ENCODE data around the gene KAZN.

Gene KAZN

DNA sequence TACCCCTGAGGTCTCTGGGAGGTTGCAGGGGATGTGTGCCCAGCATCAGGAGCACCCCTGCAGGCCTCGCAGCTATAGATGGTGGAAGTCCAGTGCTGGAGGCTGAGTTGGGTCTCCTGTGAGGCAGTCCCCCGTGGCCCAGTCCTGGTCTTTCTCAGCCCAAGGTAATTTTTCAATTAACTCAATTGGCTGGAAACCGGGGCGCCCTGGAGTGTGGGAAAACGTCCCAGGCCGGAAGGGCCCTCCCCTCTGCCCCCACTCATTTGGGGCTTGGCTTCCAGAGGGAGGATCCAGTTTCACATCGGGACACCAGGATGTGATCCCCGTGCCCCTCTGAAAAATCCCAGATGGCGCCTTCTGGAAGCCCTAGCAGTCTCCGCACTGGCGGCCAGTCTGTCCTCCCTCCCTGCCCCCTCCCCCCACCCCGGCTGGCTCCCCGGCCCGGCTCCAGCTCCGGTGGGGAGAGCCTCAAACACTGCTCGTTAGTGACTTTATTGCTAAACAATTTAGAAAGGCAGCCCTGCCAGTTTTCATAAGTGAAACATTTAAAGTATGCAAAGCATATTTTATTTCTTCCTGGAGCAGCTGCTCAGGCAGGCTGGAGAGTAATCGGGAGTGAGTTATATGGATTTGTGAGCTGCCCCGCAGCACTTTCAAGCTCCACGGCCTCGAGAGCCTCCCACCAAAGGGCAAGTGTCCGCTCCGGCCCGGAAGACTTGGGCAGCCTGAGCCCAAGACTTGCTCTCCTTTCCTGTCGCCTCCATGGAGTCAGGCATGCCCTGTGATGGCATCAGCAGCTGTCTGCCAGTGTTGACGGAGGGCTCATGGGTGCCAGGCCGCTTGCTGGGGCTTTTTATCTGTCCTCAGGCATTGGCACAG is 346.9 kb downstream of the KAZN start:
- DNase-seq = no peak

DNA sequence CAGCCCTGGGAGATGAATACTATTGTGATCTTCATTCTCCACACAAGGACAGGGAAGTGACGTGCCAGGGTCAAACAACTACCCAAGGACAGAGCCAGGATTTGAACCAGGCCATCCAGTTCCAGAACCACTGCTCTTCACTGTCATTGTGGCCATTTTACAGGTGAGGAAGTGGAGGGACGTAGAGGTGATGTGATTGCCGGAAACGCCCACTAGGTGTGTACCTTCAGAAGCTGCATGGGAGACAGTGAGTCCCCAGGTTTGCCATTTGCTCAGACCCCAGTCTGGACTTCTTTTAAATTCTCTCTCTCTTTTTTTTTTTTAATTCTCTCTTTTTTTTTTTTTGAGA is 347.5 kb downstream of the KAZN start:
- no peak for DNase-seq

DNA sequence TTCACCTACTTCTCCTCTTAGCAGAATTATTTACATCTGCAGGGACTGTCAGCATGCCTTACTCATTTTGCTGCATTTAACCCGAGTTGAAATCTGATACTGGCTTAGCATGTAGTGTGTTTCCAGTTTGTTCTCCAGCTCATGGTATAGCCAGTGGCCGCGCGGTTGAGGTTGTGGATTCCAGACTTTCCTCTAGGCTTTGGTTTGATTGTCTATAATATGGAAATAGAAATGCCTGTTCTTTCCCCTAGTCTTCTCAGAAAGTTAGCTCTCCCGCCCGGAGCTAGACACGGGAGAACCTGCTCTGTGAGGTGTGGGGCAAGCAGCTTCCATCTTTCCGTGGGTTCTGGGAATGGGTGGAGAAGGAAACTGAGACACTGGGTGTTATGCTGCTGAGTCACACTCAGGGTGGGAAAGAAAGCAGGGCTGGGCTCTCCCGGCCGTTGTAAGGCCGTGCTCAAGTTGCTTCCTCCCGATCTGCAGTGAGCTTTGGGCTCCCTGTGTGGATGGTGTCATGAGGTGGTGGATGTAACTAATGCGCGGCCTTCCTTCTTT is 348.3 kb downstream of the KAZN start:
- DNase-seq = no peak

DNA sequence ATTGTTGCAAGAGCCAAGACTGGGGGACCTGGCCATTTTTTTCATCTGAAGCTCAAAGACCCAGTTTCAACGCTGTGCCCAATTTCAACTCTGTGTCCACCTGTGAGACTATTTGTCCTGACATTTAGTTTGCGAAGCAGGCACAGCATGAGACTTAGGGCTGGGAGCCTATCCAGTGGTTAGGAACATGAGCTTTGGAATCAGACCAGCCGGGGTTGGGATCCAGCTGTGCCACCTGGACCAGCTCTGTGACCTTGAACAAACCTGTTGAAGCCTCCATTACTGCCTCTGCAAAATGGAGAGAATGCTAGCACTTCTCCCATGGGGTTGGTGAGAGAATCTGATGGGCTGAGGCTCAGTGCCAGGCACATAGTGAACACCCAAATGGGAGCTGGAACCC is 348.9 kb downstream of the KAZN start:
- DNase-seq = no peak

DNA sequence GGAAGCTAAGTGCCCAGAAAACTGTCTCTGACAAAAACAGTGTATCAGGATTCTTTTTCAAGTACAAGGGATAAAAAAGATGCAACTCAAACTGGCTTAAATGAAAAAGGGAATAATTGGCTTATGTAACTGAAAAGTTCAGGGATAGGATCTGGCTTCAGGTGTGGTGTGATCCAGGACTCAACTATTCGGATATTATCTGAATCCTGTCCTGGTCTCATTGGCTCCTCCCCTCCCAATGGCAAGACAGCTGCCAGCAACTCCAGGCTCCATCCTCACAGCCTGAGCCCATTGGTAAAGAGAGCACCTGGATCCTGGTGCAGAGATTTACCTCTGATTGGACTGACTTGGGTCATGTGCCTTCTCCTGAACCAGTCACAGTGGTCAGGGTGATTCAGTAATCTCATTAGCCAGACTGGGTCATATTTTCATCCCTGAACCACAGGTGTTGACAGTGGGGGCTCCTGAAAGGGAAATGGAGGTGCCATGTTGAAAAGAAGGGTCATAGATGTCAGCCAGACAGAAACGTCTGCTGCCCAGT is 349.7 kb downstream of the KAZN start:
- no peak for DNase-seq

DNA sequence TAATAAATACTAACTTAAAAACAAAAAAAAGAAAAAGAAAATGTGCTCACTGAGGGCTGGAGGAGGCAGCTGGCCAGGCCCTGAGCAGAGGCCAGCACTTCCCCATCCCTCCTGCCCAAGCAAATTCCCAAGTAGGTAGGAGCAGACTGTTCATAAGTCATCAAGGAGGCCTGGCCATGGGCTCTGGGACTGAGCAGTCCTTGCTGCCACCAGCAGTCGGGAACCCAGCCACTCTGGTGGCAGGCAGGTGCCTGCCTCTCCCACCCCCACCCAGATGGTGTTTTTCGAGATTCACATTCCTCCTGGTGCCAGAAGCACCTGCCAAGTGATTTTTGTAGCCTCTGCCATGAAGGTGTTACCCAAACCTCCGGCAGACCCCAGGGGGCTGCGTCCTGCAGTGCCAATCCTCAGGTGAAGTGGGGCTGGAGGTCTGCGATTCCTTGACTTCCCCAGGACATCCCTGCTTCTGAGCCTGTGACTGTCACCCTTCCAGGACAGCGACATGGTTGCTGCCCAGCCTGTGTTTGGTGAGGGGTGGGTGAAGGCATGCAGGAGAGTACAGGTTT is 350.9 kb downstream of the KAZN start:
- no peak for DNase-seq

DNA sequence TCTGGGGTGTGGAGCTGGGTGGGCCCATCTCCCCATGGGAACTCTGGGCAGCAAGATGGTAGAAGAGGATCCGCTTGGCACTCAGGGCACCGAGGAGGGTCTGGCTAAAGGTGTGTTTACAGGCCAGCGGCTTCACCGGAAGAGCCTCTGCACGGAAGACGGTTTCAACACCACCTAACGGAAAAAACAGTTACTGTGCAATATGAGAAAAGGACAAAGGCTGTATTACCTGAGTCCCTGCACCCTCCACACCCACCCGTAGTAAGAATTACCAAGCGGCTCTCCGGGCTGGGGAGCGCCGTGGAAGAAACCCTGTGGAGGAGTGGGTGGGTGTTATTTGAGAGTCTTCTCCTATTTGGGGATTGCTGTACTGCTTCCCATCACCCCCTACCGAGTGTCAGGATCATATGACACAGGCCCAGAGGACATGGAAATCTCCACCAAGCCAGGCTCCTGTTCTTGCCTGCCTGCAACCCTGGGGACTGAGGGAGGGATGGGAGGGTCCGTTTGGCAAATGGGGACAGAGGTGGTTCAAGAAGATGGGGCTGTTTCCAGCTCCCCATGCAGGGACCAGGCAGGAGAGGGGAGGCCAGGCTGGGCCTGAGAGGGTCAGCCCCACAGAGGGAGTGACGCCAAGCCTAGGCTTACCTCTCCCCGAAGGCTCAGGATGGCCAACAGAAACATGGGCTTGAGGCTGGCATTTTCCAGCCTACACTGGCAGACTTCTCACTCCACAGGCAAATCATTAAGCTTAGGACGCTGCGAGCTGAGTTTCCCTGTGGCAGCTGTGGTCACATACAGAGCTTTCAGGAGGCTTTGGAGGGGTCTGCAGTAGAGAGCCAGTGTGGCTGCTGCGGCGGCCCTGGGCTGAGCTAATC is 351.6 kb downstream of the KAZN start:
- DNase-seq = no peak

DNA sequence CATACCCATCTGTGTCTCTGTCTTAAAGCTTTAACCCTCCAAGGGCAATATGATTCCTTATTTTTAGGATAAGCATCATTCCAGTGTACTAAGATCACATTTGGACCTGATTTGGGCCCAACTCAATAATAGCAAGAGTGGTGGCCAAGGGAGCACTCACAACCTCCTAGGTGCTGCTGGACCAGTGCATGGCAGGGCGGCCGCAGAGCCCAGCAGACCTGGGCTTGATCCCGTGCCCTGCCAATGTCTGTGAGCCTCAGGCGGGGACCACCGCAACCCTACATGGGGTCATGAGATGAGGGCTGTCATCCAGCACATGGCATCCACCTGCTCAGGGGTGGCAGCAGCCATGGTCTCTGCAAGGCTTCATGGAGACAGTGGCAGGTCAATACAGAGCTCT is 353.3 kb downstream of the KAZN start:
- DNase-seq = no peak

DNA sequence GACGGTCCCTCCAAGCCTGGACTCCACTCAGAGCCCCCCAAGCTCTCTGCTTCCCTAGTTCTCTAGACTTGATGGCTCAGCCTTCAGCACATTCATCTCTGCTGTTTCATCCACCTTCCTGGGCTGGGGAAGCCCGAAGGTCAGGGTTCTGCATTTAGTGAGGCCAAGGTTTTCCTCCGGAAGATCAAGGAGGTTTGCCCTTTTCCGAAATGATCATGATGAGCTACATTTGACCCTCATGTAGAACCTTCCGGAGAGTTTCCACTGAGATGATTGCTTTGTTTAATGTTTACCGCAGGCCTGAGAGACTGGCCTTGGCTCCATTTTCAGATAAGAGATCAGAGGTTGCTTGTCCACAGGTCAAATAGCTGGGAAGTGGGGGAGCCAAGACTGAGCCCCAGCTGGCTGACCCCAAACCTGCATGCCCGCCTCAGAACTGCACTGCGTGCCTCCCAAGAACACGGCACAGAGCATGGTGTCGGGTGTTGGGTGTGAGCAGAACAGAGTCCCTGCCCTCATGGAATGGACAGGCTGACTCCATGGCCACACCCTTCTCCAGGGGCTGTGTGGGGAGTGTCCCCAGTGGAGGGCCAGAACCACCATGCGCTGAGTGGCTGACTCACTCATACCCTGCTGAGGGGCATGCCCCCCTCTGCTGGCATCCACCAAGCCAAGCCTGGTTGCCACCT is 354.3 kb downstream of the KAZN start:
- DNase-seq = no peak

DNA sequence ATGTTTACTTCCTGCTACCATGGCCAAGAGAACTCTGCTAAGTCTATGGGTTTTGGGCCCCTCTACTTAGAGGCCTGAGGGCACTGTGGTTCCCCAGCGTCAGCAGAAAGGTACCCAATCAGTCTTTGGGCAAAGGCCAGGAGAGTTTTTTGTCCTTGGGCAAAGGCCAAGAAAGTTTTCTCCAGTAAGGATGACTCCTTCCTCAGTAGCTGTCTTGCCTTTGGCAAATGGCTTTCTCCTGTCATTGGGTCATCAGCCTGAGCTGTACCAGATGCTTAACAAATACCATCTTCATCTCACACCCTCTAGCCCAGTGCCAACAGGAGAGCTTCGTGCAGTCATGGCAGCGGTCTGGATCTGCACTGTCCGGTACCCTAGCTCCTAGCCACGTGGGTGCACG is 355.7 kb downstream of the KAZN start:
- no peak for DNase-seq

DNA sequence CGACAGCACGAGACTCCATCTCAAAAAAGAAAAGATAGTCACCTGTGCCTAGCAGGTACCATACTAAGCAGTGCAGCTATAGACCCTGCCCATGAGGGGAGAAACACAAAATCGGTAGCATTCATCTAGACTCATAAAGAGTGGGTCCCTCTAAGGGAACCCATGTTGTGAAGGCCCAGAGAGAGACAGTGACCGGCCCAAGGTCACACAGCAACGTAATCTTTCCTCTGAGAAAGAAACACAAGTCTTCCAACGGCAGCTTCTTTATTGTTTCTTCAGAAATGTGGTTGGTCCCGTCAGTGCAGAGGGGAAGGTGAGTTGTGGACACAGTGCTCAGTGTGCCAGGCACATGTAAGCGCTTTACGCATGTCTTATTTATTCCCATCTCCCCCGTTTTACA is 356.4 kb downstream of the KAZN start:
- no peak for DNase-seq

DNA sequence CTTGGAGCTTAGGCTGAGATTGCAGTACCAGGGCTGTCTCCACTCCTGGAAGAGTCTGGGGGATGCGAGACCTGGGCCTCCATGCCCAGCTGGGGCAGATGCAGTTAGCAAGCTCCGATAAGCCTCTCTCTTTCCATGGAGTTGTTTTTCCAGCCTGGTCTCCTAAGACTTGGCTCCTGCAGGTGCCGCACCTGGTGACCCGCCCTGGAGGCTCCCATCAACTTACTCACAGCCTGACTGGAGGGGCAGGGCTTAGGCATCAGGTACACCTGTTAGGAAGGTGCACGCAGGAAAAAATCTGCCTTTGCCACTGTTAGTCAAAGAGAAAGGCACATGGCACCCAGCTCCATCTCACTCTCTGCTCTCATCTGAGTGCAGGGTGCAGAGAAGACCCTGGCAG is 356.9 kb downstream of the KAZN start:
- DNase-seq = no peak

DNA sequence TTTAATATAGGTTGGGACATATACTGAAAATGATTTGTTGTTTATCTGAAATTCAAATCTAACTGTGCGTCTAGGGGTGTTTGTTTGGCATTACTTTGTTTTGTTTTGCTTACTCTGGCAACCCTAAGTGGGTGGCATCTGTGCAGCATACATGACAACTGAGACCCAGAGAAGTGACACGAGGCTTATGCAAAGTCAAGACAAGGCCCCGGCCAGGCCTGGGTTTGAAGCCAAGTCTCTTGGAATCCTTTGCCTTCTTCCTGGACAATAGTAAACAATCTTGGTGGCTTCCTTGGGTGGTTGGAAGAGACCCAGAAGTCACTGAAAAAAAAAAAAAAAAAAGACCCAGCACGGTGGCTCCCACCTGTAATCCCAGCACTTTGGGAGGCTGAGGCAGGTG is 357.5 kb downstream of the KAZN start:
- no peak for DNase-seq

DNA sequence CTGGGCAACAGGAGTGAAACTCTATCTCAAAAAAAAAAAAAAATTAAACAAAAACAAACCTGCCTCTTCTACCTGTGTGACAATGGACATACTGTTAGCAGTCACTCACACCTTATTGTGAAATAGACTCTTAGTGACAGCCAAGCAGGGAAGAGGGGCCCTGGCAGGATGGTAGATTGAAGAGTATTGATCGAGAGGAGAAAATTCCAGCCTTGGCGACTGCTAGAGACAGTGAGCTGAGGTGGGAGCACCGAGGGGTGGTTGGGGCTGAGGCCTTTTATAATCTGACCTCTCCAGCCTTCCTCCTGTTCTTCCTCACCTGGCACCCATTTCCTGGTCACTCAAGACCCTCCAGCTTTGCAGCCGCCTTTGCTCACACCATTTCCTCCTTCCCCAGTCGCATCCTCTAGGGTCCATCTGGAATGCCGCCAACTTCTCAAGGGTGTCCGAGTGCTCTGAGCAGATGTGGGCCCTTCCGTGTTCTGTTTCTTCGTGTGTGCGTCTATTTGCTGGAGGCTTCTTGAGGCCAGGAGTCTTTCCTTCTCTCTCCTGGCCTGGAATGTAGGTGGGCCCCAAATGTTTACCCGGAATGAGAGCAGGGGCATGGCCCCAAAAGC is 358.2 kb downstream of the KAZN start:
- DNase-seq = no peak

DNA sequence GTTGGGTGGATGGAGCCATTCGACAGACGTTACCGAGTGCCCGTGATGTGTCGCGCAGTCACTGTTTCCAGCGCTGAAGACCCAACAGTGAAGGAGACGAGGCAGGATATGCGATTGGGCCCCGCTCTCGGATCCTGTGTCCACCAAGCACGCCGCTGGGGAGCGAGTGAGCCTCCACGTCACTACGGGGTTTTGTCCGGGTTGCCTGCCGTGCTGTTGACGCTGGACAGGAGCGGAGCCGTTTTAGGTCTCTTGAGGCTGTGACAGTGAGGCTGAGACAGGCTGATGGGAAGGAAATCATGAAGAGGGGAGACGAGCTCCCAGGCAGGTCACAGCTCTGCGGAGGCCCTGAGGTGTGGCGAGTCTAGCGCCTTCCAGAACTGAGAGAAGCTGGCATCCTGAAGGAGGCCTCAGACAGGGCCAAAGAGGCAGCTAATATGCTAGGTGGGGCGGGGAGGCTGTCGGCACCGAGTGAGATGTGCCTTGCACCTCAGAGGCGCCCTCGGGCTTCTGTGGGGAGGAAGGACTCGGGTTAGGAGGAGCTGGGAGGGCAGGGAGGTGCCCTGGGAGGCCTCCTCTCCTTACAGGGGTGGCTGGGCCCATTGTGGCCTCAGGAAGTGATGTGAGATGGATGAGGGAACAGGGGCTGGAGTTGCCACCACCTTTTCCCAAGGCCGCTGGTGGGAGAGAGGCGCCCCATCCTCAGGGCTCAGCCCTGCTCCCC is 359.1 kb downstream of the KAZN start:
- no peak for DNase-seq

DNA sequence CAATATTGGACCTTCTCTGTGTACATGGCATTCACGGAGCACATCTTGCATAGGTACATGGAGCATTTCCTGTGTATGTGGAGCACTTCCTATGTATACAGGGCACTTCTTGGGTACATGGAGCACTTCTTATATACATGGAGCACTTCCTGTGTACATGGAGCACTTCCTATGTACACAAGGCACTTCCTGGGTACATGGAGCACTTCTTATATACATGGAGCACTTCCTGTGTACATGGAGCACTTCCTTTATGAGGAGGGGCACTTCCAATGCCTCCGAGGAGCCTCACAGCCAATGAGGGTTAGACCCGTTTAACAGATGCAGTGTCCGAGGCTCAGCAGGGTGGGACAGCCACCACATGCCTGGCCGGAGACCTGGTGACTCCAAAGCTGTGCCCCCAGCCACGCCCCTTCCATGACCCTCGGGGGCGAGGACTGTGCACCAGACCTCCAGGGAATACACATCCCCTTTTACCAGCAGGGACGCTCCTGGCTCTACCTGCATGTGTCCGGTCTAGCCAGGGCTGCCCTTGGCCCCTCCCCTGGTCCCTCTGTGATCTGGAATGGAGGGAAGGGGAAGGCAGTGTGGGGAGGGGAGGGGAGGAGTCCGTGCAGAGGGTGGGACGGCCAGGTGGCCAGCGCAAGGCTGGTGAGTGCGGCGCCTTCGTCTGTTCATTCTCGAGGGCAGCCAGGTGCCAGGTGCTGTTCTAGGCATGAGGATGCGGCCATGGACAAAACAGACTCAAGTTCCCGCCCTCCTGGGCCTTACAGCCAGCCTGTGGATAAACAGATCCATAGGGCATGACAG is 360.0 kb downstream of the KAZN start:
- DNase-seq = no peak

DNA sequence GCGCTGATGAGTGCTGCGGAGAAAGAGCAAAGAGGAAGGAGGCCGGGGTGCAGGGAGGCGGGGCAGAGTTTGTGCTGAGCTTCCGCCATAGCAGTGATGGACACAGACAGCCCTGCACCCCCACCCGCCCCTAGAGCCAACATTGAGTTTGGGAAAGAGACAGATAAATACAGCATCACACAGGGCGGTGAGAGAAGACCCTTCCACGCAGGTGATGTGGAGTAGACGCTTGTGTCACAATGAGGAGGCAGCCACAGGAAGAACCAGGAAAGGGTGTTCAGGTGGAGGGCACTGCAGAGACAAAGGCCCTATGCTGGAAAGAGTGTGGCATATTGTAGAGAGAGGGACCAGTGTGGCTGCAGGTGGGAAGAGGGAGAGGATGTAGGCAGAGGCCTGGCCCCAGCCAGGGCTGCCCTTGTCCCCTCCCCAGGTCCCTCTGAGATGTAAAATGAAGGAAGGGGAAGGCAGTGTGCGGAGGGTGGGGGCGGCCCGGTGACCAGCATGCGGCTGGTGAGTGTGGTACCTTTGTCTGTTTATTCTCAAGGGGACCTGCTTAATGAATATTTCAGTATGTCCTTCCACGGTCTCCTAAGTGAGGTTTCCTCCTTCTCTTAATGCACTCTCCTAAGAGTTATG is 360.7 kb downstream of the KAZN start:
- DNase-seq = no peak

DNA sequence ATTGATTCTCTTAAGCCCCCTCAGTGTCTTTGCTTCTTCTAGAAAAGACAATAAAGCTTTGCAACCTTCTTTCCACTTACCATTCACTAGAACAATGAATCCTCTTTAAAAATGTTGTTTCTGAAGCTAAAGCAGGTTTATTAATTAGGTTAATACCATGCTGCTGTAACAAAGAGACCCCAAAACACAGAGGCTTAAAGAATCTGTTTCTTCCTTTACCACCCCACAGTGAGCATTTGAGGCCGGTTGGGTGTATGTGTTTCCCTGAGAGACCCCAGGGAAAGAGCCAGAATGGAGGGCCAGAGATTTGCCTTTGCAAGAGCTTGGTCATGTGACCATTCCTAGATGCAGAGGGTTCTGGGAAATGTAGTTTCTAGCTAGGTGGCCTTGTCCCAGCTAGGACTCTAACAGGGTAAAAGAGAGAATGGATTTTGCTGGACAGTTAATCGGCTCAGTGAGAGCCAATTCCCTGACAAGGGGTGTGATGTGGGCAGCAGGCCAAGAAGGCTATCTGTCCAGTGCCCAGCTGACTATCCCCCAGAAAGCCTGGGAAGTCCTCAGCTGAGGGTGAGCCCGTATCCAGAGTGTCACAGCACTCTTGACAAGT is 363.3 kb downstream of the KAZN start:
- DNase-seq = no peak

DNA sequence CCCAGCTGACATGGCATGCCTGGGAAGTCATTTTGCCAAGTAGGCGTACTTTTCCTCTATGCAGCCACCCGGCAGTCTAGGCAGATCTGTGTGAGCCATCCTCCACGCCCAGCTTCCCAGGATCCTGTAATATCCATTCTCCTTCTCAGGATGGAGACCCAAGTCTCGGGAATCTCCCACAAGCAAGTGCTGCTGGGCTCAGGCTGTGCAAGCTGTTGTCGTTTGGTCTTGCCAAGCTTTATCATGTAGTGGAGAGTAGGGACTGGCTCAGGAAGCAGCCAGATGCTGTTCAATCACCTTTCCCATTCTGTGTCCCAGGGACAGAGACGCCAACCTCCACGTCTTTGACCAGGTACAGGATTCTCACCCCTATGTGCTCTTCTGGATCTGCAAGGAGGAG is 363.9 kb downstream of the KAZN start:
- no peak for DNase-seq

Measured in activated T-cell treated with anti-CD3 and anti-CD28 coated beads, Interleukin-2, amount 50 U/mL, for 1 hour (primary cell).